Fibroblast of the aortic adventitia (primary cell): ENCODE results near the gene ST3GAL3. TPM values are rescaled to one million over a fixed set of nuclear protein-coding genes. Genes with fewer than 3 reads are reported as not detected.

Experiments
- DNase-seq: peaks from one replicate; pipeline ENCODE4 v3.0.0-alpha.2; 2010; ENCODE audit warnings: low read depth
- H3K4me3 ChIP-seq: 2 replicates; pipeline ENCODE4 v1.5.1; 2011; ENCODE audit warnings: low read depth, mild to moderate bottlenecking, control low read depth, low read length, moderate library complexity
- total RNA-seq: library from RNA; depleted of rRNA; stranded (reverse); fragments of >200 nt; gene quantifications from 2 replicates; pipeline ENCODE4 v1.2.3, GENCODE V29; 2012; ENCODE audit warnings: low replicate concordance
- TF ChIP-seq, protein P1 (sequence below): IDR thresholded peaks from 2 replicates; pipeline ENCODE4 v1.5.1; 2011; ENCODE audit warnings: mild to moderate bottlenecking, low read length, control low read depth, inconsistent platforms; ENCODE audit not compliant: insufficient read depth

Gene ST3GAL3
- total RNA-seq, 1 donor = 24.0 TPM

GRCh38 chr1:43843684-43844083 is 136.3 kb downstream of the ST3GAL3 start:
- TF ChIP-seq, protein P1, sequence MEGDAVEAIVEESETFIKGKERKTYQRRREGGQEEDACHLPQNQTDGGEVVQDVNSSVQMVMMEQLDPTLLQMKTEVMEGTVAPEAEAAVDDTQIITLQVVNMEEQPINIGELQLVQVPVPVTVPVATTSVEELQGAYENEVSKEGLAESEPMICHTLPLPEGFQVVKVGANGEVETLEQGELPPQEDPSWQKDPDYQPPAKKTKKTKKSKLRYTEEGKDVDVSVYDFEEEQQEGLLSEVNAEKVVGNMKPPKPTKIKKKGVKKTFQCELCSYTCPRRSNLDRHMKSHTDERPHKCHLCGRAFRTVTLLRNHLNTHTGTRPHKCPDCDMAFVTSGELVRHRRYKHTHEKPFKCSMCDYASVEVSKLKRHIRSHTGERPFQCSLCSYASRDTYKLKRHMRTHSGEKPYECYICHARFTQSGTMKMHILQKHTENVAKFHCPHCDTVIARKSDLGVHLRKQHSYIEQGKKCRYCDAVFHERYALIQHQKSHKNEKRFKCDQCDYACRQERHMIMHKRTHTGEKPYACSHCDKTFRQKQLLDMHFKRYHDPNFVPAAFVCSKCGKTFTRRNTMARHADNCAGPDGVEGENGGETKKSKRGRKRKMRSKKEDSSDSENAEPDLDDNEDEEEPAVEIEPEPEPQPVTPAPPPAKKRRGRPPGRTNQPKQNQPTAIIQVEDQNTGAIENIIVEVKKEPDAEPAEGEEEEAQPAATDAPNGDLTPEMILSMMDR = no peak
- no peak for DNase-seq

DNA sequence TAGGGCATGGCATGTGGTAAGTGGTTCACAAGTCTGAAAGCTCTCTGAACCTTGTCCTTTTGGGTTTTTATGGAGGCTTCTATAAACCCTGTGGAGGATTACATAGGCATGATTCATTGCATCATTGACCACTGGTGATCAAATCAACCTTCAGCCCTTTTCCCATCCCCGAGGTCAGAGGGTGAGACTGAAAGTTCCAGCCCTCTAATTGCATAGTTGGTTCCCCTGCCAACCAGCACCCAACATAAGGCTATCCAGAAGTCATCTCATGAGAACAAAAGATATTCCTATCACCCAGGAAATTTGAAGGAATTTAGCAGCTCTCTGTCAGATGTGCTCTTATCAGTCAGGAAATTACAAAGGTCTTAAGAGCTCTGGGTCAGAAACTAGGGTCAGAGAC is 136.8 kb downstream of the ST3GAL3 start:
- no peak overlapping the region for H3K4me3 ChIP-seq
- TF ChIP-seq, protein P1 = no peak
- DNase-seq = no peak

More at GRCh38 chr1:43843684-43844083, 136.3 kb downstream of the ST3GAL3 start:
- H3K4me3 ChIP-seq = no peak overlapping the region

DNA sequence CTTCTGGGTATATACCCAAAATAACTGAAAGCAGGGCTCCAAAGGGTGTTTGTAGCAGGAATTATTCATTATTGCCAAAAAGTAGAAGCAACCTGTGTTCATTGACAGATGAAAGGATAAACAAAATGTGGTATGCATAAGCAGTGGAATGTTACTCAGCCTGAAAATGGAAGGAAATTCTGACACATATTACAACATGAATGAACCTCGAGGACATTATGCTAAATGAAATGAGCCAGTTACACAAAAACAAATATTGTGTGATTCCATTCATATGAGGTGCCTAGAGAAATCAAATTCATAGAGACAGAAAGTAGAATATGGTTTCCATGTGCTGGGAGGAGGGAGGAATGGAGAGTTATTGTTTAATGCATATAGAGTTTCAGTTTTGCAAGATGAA is 140.0 kb downstream of the ST3GAL3 start:
- H3K4me3 ChIP-seq = no peak overlapping the region
- no peak for DNase-seq
- TF ChIP-seq, protein P1 = no peak

DNA sequence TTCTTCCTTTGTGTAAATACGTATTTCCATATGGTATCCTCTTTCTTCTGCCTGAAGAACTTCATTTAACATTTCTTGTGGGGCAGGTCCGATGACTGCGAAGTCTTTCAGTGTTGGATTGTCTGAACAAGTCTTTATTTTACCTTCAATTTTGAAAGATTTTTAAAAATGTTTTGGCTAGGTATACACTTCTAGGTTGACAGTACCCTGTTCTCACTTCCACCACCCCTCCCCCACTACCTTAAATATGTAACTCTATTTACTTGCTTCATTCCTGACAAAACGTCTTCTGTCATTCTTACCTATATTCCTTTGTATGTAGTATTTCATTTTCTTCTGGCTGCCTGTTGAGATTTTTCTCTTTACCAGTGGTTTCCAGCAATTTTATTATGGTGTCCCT is 140.5 kb downstream of the ST3GAL3 start:
- no peak for DNase-seq
- TF ChIP-seq, protein P1 = no peak
- no peak overlapping the region for H3K4me3 ChIP-seq

- TF ChIP-seq, protein P1 = no peak
- DNase-seq = no peak
- no peak overlapping the region for H3K4me3 ChIP-seq
These were observed 142.3 kb downstream of the ST3GAL3 start for GRCh38 chr1:43849670-43850069.

- DNase-seq = no peak
- no peak overlapping the region for H3K4me3 ChIP-seq
- TF ChIP-seq, protein P1 = no peak
These were observed 143.4 kb downstream of the ST3GAL3 start for GRCh38 chr1:43850591-43851233.
